GM12801 (cell line): ENCODE measurements around the gene KCNF1.

Source experiments
- TF ChIP-seq, protein P1 (sequence below): IDR thresholded peaks from one replicate; pipeline ENCODE4 v1.5.1; 2011; ENCODE audit warnings: control low read depth; ENCODE audit not compliant: insufficient read length; ENCODE audit errors: extremely low read depth

Gene KCNF1

DNA sequence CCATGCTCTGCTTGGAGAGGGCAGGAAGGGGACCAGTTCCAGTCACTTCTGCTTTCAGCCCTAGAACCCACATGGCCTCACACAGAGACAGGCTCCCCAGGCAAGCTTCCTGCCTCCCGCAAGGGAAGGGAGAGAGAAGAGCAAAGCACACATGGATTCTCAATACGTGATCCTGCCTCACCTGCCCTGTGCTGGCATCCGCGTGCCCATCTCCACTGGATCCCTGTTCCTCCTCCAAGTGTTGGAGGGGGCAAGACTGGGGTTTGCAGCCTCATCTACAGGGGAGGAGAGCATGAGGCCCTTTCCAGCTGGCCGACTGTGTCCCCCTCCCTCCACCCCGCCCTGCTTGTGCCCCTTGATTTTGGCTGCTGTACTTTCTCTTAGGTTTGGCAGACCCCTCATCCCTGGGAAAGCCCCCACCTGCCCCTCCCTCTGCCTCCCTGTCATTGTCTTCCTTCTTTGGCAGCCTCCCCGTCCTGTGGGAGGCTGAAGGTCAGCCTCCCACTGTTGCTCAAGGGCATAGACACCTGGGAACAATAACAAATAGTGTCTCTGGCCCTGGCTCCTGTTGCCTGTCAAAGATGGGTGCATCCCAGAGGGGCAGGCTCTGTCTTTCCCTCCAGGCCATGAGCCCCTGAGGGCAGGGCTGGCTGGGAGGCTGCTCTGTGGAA is 22.7 kb downstream of the KCNF1 start:
- TF ChIP-seq, protein P1, sequence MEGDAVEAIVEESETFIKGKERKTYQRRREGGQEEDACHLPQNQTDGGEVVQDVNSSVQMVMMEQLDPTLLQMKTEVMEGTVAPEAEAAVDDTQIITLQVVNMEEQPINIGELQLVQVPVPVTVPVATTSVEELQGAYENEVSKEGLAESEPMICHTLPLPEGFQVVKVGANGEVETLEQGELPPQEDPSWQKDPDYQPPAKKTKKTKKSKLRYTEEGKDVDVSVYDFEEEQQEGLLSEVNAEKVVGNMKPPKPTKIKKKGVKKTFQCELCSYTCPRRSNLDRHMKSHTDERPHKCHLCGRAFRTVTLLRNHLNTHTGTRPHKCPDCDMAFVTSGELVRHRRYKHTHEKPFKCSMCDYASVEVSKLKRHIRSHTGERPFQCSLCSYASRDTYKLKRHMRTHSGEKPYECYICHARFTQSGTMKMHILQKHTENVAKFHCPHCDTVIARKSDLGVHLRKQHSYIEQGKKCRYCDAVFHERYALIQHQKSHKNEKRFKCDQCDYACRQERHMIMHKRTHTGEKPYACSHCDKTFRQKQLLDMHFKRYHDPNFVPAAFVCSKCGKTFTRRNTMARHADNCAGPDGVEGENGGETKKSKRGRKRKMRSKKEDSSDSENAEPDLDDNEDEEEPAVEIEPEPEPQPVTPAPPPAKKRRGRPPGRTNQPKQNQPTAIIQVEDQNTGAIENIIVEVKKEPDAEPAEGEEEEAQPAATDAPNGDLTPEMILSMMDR, result no peak

DNA sequence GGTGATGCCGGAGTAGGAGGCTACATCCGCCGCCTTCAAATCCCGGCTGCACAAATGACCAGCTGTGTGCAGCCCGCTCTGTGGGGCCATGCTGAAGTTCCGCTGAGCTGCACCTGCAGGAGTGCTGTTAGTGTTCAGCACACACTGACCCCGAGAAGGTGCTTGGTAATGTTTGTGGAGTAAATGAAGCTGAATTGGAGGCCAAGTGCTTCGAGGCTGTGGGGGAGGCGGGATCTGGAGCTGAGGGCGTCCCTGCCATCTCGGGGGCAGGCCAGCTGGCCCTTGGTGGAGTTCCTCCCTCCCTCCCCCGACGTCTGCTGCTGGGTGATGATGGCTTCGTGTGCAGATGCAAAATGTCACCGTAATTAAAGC is 23.2 kb downstream of the KCNF1 start:
- TF ChIP-seq, protein P1, result no peak

DNA sequence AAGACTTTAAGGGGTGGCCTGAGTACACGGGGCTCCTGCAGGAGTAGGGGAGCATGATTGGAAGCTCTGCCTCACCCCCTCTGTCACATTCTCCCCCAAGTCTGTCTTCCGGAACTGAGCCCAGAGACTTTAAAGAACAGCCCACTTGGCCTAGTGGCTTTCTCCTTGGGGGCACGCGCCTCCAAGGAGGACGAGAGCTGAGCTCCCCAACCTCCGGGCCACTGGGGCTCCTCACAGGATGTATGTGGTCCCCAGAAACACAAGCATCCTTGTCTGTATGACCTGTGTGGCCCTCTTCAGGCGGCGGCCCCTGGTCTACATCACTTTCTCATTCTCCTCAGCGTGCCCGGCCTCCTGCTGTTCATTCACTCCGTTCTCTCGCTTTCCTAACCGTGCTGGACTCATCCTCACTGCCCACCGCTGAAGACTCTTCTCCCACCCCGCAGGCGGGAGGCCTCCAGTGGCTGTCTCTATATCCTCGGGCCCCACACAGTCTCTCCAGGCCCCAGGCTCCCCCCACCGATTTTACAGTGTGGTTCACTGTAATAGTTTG is 23.7 kb downstream of the KCNF1 start:
- TF ChIP-seq, protein P1, result no peak

DNA sequence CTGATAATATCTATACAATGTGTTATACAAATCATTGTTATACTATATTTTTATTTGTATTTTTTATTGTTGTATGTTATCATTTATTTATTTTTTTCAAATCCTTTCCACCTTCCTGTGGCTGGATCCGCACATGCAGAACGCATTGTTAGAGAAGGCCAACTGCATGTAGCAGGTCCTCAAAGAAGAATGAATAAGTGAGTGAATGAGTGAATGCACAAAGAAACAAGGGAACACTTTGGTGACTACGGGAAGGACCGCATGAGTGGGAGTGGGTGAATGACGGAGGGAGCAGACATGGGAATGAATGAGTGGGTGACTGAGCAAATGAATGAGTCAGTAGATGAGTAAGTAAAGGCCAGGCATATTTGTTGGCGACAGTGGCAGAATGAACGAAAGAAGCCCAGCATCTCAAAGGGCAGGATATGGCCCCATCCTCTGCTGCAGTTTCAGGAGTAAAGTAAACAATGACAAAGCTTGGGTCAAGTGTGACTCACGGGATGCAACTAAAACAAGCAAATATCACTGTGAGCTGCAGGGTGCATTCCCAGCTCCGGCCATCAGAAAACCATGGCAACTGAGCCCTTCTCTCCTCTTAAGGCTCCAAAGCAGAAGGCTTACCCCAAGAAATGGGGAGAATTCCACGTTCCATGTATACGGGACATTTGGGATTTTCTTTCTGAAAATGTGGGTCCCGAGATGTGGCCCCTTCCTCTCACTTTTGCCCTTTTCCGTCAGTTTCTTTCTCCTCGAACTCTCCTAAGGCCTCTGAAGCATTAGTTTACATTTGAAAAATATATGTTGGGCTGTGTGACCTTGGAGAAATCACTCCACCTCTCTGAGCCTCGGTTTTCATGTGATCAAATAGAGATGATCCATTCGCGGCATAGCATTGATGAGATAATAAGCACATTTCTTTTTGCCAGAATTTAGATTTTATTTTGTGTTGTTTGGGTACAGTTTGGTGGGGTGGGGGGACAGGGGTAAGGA is 24.5 kb downstream of the KCNF1 start:
- TF ChIP-seq, protein P1, result no peak

DNA sequence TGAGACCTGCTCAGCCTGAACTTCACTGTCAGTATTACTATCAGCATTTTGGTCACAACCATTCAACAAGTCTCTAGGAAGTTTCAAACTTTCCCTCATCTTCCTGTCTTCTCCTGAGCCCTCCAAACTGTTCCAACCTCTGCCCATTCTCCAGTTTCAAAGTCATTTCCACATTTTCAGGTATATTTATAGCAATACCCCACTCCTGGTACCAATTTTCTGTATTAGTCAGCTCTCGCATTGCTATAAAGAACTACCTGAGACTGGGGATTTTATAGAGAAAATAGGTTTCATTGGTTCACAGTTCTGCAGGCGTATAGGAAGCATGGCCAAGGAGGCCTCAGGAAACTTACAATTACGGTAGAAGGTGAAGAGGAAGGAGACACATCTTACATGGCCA is 27.3 kb downstream of the KCNF1 start:
- TF ChIP-seq, protein P1, result no peak

DNA sequence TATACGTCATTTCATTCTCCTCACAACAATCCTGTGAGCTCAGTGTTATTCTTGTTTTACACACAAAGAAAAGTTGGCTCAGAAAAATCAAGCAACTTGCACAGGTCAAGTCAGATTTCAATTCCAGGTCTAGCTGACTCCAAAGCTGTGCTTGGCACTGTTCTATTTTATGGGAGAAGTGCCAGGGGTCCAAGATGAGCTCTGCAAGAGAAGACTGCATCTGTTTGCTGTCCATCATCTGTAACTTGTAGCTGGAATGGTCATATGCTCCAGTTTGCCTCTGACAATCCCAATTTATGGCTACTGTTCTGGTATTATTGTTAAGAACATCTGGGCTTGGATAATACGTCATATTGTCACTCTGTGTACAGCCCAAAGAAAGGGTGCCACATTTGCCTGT is 28.9 kb downstream of the KCNF1 start:
- TF ChIP-seq, protein P1, result no peak

DNA sequence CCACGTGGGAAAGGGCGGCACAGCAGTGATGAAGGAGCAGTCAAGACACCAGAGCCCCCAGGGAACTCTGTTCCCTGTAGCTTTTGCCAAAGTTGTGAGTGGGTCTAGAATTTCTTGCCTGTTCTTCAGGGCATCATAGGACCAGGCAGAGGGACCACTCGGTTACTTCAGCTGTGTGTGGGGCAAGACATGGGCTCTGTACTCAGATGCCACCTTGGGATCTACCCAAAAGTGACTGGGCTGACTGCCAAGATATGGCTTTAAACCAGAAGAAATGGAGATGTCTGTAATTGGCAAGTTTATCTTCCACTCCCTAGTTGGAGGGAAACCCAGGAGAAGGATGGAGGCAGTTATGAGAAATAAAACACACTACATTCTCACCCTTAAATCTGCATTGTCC is 29.6 kb downstream of the KCNF1 start:
- TF ChIP-seq, protein P1, result no peak
